Pancreas (tissue), 10 donors: ENCODE data around the gene PRRX2. TPM values are rescaled to one million over a fixed set of nuclear protein-coding genes. Genes with fewer than 3 reads are reported as not detected.
"Not testable (repeated sequence)": the region's sequence is repeated elsewhere in the genome, so short reads cannot be mapped to it uniquely, and the experiment has no call there.

Experiments
- ATAC-seq, 4 donors: fragments of 200-7000 bp; cut with Tn5 transposase; one replicate each; pipeline versions ENCODE4 v1.8.0 to v1.9.1; 2020; ENCODE audit warnings: mild to moderate bottlenecking in 4 of 4, moderate library complexity in 4 of 4
- DNase-seq, 6 donors: peaks; one replicate each; pipeline ENCODE4 v3.0.0-alpha.2; 2020
- FAIRE-seq: peaks from 2 replicates; lab custom pipeline; 2012; peaks lifted over from hg19 to GRCh38; lab: Jason Lieb, UNC
- H3K27ac ChIP-seq, 4 donors: fragments of 200-600 bp; sonication (generic); 1 replicate in 3 of 4; 2 replicates in 1 of 4; pipeline versions ENCODE4 v1.5.0 to v1.8.0; 2020
- H3K27me3 ChIP-seq, 4 donors: fragments of 200-600 bp; one replicate each; pipeline ENCODE4 v1.8.0; 2021
- H3K36me3 ChIP-seq, 3 donors: fragments of 200-600 bp; sonication (generic) in 1 of 3; one replicate each; pipeline versions ENCODE4 v1.5.0 to v1.8.0; 2020 to 2021
- H3K4me1 ChIP-seq, 3 donors: fragments of 200-600 bp; one replicate each; pipeline ENCODE4 v1.8.0; 2021
- H3K4me3 ChIP-seq, 4 donors: fragments of 200-600 bp; sonication (generic) in 2 of 4; one replicate each; pipeline versions ENCODE4 v1.5.0 to v1.8.0; 2020 to 2021
- H3K9me3 ChIP-seq, 4 donors: fragments of 200-600 bp; one replicate each; pipeline ENCODE4 v1.8.0; 2021
- WGBS, 2 donors: extraction: QIAGEN DNeasy Blood & Tissue Kit; methylation state at CpG; one replicate each; pipeline ENCODE4 v1.1.7; 2013; 5-methylcytosine and 5-hydroxymethylcytosine counted together
- intact Hi-C, 3 donors: fragments of 100-400 bp; cut with DNase I; formaldehyde crosslinking; loops; one replicate each; pipeline versions ENCODE4 v1.11.1 to v1.14.2; 2022
- polyA plus RNA-seq, 2 donors: library from polyadenylated mRNA; stranded (reverse); fragments of 200-250 nt; gene quantifications; one replicate each; pipeline ENCODE4 v1.2.3, GENCODE V29; 2013
- total RNA-seq, 6 donors: library from RNA; stranded (reverse); fragmentation: NEBNext Ultra II Directional in 4 of 6; extraction: Animal tissue kit (Norgen Biotek cat#: 25700) in 4 of 6; gene quantifications; one replicate each; pipeline versions ENCODE4 v1.2.1 to v1.2.4, GENCODE V29; 2021 to 2023
- TF ChIP-seq, protein P1 (sequence below), 4 donors: fragments of 200-600 bp; sonication (generic) in 3 of 4; IDR thresholded peaks; one replicate each; pipeline versions ENCODE4 v1.5.0 to v1.8.0; 2021; ENCODE audit warnings: antibody characterized with exemption in 4 of 4
- donor health status: healthy with polysubstance abuse.
- donor health status: DM: no; HTN: no; CAD: no; lungs with moderate emphysema.
- donor health status: DM: no; HTN: no; CAD: no.
- donor health status: control.
- donor health status: control.
- donor health status: Bipolar disorder and iron deficiency.
- donor health status: DM: yes; HTN: yes; CAD: no.
- donor health status: DM: no; HTN: no; CAD: no.
- donor health status: DM: no; HTN: no; CAD: no.
- donor health status: DM: yes; HTN: yes; CAD: no.

Gene PRRX2
- total and polyA plus RNA-seq, 8 donors: 0.16 to 2.0 (median 0.64) TPM; not detected in 1

DNA sequence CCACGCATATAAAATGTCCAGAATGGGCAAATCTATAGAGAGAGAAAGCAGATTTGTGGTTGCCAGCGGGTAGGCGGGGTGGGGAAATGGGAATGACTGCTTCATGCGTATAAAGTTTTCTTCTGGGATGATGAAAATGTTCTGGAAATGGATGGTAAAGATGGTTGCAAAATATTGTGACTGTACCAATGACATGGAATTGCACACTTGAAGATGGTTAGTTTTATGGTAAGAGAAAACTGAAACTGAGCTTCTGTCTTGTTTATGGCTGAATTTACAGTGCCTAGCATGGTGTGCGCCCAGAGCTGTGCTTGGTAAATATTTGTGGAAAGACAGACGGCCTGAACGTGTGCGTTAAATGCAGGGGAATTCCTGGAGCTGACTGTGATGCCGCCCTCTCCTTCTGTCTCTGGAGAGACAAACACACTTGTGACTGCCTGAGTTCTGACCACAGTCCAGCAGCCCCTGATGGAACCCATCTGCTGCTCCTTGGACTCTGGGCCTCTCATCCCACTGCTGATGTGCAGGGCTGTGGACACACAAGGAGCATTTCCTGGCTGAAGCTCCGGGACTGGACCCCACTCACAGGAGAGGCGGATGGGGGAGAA is 96.0 kb downstream of the PRRX2 start:
- TF ChIP-seq, protein P1, sequence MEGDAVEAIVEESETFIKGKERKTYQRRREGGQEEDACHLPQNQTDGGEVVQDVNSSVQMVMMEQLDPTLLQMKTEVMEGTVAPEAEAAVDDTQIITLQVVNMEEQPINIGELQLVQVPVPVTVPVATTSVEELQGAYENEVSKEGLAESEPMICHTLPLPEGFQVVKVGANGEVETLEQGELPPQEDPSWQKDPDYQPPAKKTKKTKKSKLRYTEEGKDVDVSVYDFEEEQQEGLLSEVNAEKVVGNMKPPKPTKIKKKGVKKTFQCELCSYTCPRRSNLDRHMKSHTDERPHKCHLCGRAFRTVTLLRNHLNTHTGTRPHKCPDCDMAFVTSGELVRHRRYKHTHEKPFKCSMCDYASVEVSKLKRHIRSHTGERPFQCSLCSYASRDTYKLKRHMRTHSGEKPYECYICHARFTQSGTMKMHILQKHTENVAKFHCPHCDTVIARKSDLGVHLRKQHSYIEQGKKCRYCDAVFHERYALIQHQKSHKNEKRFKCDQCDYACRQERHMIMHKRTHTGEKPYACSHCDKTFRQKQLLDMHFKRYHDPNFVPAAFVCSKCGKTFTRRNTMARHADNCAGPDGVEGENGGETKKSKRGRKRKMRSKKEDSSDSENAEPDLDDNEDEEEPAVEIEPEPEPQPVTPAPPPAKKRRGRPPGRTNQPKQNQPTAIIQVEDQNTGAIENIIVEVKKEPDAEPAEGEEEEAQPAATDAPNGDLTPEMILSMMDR (IDR thresholded peaks at IDR 0.05): no peak
- peak in 2 of 4 donors; percentile 51 to 72 for ATAC-seq
- intact Hi-C loops: no loop called here
- no peak for FAIRE-seq
- H3K9me3 ChIP-seq: no peaks in the 10 kb centered on the region
- no peak overlapping the region for H3K4me3 ChIP-seq
- WGBS, 2 donors: 62 to 64% methylated on average over 11 of the region's 11 CpGs
- H3K36me3 ChIP-seq: no peaks in the 10 kb centered on the region
- DNase-seq: no peak
- H3K4me1 ChIP-seq: no peaks in the 10 kb centered on the region
- no peaks in the 10 kb centered on the region for H3K27me3 ChIP-seq
- no peak overlapping the region for H3K27ac ChIP-seq

DNA sequence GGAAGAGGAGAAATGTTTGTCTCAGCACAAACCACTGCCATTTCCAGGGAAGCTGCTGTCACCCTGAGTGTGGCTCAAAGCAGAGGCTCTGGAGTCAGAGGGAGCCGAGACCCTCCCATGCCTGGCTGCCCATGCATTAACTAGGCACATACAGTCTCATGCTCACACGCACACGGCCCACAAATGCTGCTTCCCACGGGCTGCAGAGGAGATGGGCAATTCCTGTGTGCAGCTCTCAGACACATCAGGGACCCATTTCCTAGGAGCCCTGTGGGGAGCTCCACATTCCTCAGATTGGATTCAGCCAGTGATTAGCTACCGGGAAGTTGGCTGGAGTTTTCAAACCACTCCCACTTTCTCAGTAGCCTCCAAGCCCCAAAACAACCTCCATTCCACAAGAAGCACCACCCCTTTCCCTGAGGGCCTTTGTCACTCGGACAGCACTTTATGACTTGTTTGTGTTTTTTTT is 96.5 kb downstream of the PRRX2 start:
- H3K4me1 ChIP-seq: no peaks in the 10 kb centered on the region
- WGBS, 2 donors: 42 to 60% methylated on average over 6 of the region's 6 CpGs
- no peak overlapping the region for H3K4me3 ChIP-seq
- H3K27ac ChIP-seq: peak overlapping the region in 1 of 4 donors; percentile 42
- no peaks in the 10 kb centered on the region for H3K36me3 ChIP-seq
- TF ChIP-seq, protein P1 (IDR thresholded peaks at IDR 0.05): no peak
- no peak for DNase-seq
- intact Hi-C loops: no loop called here
- FAIRE-seq: no peak
- ATAC-seq: peak in 3 of 4 donors; percentile 25 to 73 (median 35)
- no peaks in the 10 kb centered on the region for H3K9me3 ChIP-seq
- no peaks in the 10 kb centered on the region for H3K27me3 ChIP-seq

DNA sequence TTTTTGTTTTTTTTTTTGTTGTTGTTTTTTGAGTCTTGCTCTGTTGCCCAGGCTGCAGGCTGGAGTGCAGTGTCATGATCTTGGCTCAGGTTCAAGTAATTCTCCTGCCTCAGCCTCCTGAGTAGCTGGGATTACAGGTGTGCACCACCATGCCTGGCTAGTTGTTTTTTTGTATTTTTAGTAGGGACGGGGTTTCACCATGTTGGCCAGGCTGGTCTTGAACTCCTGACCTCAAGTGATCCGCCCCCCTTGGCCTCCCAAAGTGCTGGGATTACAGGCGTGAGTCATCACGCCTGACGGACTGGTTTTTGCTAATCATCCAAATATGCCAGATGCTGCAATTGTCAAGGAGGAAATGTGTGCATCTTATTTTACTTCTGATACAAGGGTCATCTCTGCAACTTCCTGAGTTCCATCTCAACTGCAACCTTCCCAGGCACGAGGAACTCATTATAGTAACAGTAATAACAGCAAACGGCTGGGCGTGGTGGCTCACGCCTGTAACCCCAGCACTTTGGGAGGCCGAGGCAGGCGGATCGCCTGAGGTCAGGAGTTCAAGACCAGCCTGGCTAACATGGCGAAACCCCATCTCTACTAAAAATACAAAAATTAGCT is 97.0 kb downstream of the PRRX2 start:
- 74 to 85% methylated on average over 13 of the region's 13 CpGs for WGBS, 2 donors
- H3K4me1 ChIP-seq, H3K4me3 ChIP-seq, intact Hi-C loops, H3K9me3 ChIP-seq, H3K27me3 ChIP-seq, DNase-seq, FAIRE-seq, H3K36me3 ChIP-seq: not testable (repeated sequence)
- H3K27ac ChIP-seq: peak overlapping the region in 1 of 4 donors; percentile 42
- peak in 3 of 4 donors; percentile 29 to 74 (median 51) for ATAC-seq

DNA sequence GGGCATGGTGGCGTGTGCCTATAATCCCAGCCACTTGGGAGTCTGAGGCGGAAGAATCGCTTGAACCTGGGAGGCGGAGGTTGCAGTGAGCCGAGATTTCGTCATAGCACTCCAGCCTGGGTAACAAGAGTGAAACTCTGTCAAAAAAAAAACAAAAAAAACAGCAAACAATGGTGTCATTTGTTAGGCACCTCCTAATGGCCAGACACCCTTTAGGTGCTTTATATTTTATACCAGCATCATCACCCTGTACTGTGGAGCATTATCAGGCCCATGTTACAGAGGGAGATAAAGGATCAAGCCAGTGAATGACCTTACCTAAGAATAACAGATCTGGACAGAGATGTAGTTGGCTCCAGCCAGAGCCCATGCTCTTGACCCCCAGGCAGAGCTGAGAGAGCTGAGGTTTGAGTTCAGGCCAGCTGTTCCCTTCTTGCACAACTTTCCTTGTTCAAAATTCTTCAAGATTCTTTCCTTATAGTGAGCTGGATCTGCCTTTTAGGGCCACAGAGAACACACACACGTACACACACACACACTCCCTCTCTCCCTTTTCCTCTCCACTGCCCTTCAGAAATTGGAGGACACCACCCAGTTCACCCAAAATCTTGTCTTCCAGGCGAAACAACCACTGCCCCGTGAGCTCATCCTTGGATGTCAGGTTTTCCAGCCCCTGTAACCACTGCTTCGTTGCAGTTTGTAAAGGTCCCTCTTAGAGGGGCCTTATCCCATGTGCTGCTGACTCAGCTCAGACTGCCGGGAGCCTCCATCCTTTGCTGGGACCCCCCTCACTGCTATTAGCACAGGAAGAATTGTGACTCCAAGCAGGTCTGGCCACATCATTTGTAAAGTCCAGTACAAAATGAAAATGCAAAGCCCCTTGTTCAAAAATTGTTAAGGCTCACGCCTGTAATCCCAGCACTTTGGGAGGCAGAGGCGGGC is 97.8 kb downstream of the PRRX2 start:
- Histone ChIP-seq H3K36me3 (no peaks in the 10 kb centered on the region), H3K9me3 (no peaks in the 10 kb centered on the region), H3K27ac (no peak overlapping the region), H3K27me3 (no peaks in the 10 kb centered on the region), H3K4me1 (no peaks in the 10 kb centered on the region), H3K4me3 (no peak overlapping the region)
- ATAC-seq (peak in 3 of 4 donors; percentile 33 to 49 (median 44)), DNase-seq (no peak), FAIRE-seq (no peak)
- TF ChIP-seq, protein P1 (IDR thresholded peaks at IDR 0.05): no peak
- intact Hi-C loops: no loop called here
- 81 to 82% methylated on average over 13 of the region's 13 CpGs for WGBS, 2 donors

DNA sequence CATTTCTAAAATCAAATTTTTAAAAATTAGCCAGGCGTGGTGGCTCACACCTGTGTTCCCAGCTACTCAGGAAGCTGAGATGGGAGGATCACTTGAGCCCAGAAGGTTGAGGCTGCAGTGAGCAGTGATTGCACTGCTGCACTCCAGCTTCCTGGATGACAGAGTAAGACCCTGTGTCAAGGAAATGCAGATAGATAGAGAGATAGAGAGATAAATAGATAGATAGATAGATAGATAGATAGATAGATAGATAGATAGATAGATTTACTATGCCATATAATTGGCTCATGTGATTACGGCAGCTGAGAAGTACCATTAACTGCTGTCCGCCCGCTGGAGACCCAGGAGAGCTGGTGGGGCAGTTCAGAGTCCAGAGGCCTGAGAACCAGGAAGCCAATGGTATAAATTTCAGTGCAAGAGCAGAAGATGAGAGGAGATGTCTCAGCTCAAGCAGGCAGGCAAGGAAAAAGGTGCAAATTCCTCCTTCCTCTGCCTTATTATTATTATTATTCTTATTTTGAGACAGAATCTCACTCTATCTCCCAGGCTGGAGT is 100.4 kb downstream of the PRRX2 start:
- Histone ChIP-seq H3K27ac (no peak overlapping the region), H3K4me1 (peaks cover 0 to 9% (median 0%) of the 10 kb centered on the region in 3 donors), H3K9me3 (no peaks in the 10 kb centered on the region), H3K4me3 (no peak overlapping the region), H3K27me3 (no peaks in the 10 kb centered on the region), H3K36me3 (no peaks in the 10 kb centered on the region)
- FAIRE-seq: no peak
- WGBS, 2 donors: 93% methylated on average over 4 of the region's 4 CpGs
- DNase-seq: no peak
- no peak for ATAC-seq
- intact Hi-C loops: no loop called here
- TF ChIP-seq, protein P1 (IDR thresholded peaks at IDR 0.05): no peak
